Liver (tissue), 3 donors: ENCODE measurements around the gene MMP25.
"Not testable (repeated sequence)": the region's sequence is repeated elsewhere in the genome, so short reads cannot be mapped to it uniquely, and the experiment has no call there.

Source experiments
- HNF4G ChIP-seq: IDR thresholded peaks from 2 replicates; pipeline ENCODE4 v1.6.1; 2016; ENCODE audit warnings: antibody characterized with exemption
- TF ChIP-seq, protein P1 (sequence below): fragments of 150-350 bp; IDR thresholded peaks from 2 replicates; pipeline ENCODE4 v1.5.1; 2017; ENCODE audit warnings: improper control_type of control experiment, low read depth, low read length; ENCODE audit not compliant: missing input control
- TF ChIP-seq, protein P2 (sequence below): IDR thresholded peaks from 2 replicates; pipeline ENCODE4 v1.6.1; 2016; ENCODE audit warnings: antibody characterized with exemption, mild to moderate bottlenecking
- donor health status: healthy.
- donor health status: healthy.

DNA sequence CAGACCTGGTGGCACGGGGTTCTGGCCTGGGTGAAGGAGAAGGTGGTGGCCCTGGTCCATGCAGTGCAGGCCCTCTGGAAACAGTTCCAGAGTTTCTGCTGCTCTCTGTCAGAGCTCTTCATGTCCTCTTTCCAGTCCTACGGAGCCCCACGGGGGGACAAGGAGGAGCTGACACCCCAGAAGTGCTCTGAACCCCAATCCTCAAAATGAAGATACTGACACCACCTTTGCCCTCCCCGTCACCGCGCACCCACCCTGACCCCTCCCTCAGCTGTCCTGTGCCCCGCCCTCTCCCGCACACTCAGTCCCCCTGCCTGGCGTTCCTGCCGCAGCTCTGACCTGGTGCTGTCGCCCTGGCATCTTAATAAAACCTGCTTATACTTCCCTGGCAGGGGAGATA lies 22.8 kb downstream of the MMP25 start:
- TF ChIP-seq, protein P1, sequence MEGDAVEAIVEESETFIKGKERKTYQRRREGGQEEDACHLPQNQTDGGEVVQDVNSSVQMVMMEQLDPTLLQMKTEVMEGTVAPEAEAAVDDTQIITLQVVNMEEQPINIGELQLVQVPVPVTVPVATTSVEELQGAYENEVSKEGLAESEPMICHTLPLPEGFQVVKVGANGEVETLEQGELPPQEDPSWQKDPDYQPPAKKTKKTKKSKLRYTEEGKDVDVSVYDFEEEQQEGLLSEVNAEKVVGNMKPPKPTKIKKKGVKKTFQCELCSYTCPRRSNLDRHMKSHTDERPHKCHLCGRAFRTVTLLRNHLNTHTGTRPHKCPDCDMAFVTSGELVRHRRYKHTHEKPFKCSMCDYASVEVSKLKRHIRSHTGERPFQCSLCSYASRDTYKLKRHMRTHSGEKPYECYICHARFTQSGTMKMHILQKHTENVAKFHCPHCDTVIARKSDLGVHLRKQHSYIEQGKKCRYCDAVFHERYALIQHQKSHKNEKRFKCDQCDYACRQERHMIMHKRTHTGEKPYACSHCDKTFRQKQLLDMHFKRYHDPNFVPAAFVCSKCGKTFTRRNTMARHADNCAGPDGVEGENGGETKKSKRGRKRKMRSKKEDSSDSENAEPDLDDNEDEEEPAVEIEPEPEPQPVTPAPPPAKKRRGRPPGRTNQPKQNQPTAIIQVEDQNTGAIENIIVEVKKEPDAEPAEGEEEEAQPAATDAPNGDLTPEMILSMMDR, result not testable (repeated sequence)
- TF ChIP-seq, protein P2, sequence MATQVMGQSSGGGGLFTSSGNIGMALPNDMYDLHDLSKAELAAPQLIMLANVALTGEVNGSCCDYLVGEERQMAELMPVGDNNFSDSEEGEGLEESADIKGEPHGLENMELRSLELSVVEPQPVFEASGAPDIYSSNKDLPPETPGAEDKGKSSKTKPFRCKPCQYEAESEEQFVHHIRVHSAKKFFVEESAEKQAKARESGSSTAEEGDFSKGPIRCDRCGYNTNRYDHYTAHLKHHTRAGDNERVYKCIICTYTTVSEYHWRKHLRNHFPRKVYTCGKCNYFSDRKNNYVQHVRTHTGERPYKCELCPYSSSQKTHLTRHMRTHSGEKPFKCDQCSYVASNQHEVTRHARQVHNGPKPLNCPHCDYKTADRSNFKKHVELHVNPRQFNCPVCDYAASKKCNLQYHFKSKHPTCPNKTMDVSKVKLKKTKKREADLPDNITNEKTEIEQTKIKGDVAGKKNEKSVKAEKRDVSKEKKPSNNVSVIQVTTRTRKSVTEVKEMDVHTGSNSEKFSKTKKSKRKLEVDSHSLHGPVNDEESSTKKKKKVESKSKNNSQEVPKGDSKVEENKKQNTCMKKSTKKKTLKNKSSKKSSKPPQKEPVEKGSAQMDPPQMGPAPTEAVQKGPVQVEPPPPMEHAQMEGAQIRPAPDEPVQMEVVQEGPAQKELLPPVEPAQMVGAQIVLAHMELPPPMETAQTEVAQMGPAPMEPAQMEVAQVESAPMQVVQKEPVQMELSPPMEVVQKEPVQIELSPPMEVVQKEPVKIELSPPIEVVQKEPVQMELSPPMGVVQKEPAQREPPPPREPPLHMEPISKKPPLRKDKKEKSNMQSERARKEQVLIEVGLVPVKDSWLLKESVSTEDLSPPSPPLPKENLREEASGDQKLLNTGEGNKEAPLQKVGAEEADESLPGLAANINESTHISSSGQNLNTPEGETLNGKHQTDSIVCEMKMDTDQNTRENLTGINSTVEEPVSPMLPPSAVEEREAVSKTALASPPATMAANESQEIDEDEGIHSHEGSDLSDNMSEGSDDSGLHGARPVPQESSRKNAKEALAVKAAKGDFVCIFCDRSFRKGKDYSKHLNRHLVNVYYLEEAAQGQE, result not testable (repeated sequence)
- TF ChIP-seq HNF4G, result not testable (repeated sequence)
